ENCODE data around the gene UBA1.

The UBA1 gene

GRCh38 chrX:47189906-47190305 is 3.7 kb upstream of the UBA1 start:
- no peak for DNase-seq (ENCODE audit: low read depth)

GRCh38 chrX:47190445-47191269 is 3.0 kb upstream of the UBA1 start:
- peak; percentile 70 for DNase-seq (ENCODE audit: low read depth)

- peak; percentile 35 for DNase-seq (ENCODE audit: low read depth)
These were observed 2.3 kb upstream of the UBA1 start for GRCh38 chrX:47191331-47191730.

- DNase-seq (ENCODE audit: low read depth), result no peak
These were observed 1.7 kb upstream of the UBA1 start for GRCh38 chrX:47191806-47192401.

- no peak for DNase-seq (ENCODE audit: low read depth)
These were observed 662 bp downstream of the UBA1 start for GRCh38 chrX:47194194-47194787.

- no peak for DNase-seq (ENCODE audit: low read depth)
These were observed 2.5 kb downstream of the UBA1 start for GRCh38 chrX:47196098-47196497.

GRCh38 chrX:47197526-47197925 is 3.9 kb downstream of the UBA1 start:
- no peak for DNase-seq (ENCODE audit: low read depth)

- DNase-seq (ENCODE audit: low read depth), result no peak
These were observed 4.5 kb downstream of the UBA1 start for GRCh38 chrX:47198026-47198686.

GRCh38 chrX:47198687-47199080 is 5.1 kb downstream of the UBA1 start:
- no peak for DNase-seq (ENCODE audit: low read depth)

- no peak for DNase-seq (ENCODE audit: low read depth)
These were observed 5.7 kb downstream of the UBA1 start for GRCh38 chrX:47199286-47199685.

- no peak for DNase-seq (ENCODE audit: low read depth)
These were observed 6.9 kb downstream of the UBA1 start for GRCh38 chrX:47200385-47201150.

- DNase-seq (ENCODE audit: low read depth), result no peak
These were observed 7.8 kb downstream of the UBA1 start for GRCh38 chrX:47201345-47201944.

GRCh38 chrX:47202316-47202715 is 8.7 kb downstream of the UBA1 start:
- no peak for DNase-seq (ENCODE audit: low read depth)

GRCh38 chrX:47202877-47203276 is 9.2 kb downstream of the UBA1 start:
- DNase-seq (ENCODE audit: low read depth), result no peak

- no peak for DNase-seq (ENCODE audit: low read depth)
These were observed 11.3 kb downstream of the UBA1 start for GRCh38 chrX:47204970-47205369.

- DNase-seq (ENCODE audit: low read depth), result no peak
These were observed 12.7 kb downstream of the UBA1 start for GRCh38 chrX:47206316-47206715.

GRCh38 chrX:47208108-47208507 is 14.5 kb downstream of the UBA1 start:
- no peak for DNase-seq (ENCODE audit: low read depth)

GRCh38 chrX:47209508-47210238 is 16.0 kb downstream of the UBA1 start:
- DNase-seq (ENCODE audit: low read depth), result no peak

- no peak for DNase-seq (ENCODE audit: low read depth)
These were observed 17.2 kb downstream of the UBA1 start for GRCh38 chrX:47210661-47211425.
